SK-N-SH treated with all-trans-retinoic acid at 6 μM for 48 hours (cell line): ENCODE measurements around the gene MMAB.

ENCODE experiments used
- ATAC-seq: fragments of 200-7000 bp; cut with Tn5 transposase; 3 replicates; pipeline ENCODE4 v1.9.1; 2020; ENCODE audit warnings: mild to moderate bottlenecking, moderate library complexity
- ARNTL ChIP-seq: fragments of 450-650 bp; formaldehyde crosslinking; IDR thresholded peaks from 2 replicates; pipeline ENCODE4 v1.5.0; 2020; ENCODE audit warnings: low read depth, mild to moderate bottlenecking, moderate library complexity, borderline replicate concordance
- BACH2 ChIP-seq: fragments of 250-450 bp; sonication (Bioruptor Pico); IDR thresholded peaks from 2 replicates; pipeline ENCODE4 v1.9.0; 2021; ENCODE audit warnings: mild to moderate bottlenecking, borderline replicate concordance
- CSRNP3 ChIP-seq: fragments of 250-450 bp; sonication (Bioruptor Pico); IDR thresholded peaks from 2 replicates; pipeline ENCODE4 v1.5.1; 2021; ENCODE audit warnings: mild to moderate bottlenecking, moderate library complexity
- ESRRG ChIP-seq: fragments of 250-450 bp; sonication (Bioruptor Pico); IDR thresholded peaks from 2 replicates; pipeline ENCODE4 v1.6.1; 2021; ENCODE audit warnings: mild to moderate bottlenecking
- GLIS3 ChIP-seq: fragments of 250-450 bp; sonication (Bioruptor Pico); IDR thresholded peaks from 2 replicates; pipeline ENCODE4 v1.5.0; 2020; ENCODE audit warnings: mild to moderate bottlenecking, moderate library complexity
- ISL1 ChIP-seq: fragments of 250-450 bp; sonication (Bioruptor Pico); IDR thresholded peaks from 2 replicates; pipeline ENCODE4 v2.1.2; 2022; ENCODE audit warnings: mild to moderate bottlenecking, moderate library complexity
- OSR1 ChIP-seq: fragments of 250-450 bp; sonication (Bioruptor Pico); IDR thresholded peaks from 2 replicates; pipeline ENCODE4 v1.8.0; 2022; ENCODE audit warnings: moderate library complexity, mild to moderate bottlenecking, inconsistent platforms
- PATZ1 ChIP-seq: fragments of 250-450 bp; sonication (Bioruptor Pico); IDR thresholded peaks from 2 replicates; pipeline ENCODE4 v1.8.0; 2020; ENCODE audit warnings: mild to moderate bottlenecking, moderate library complexity, borderline replicate concordance
- POU6F1 ChIP-seq: fragments of 250-450 bp; sonication (Bioruptor Pico); IDR thresholded peaks from 2 replicates; pipeline ENCODE4 v1.8.0; 2021; ENCODE audit warnings: low read depth, mild to moderate bottlenecking, moderate library complexity, borderline replicate concordance
- PPARA ChIP-seq: fragments of 250-450 bp; sonication (Bioruptor Pico); IDR thresholded peaks from 2 replicates; pipeline ENCODE4 v1.5.0; 2020; ENCODE audit warnings: mild to moderate bottlenecking, borderline replicate concordance
- RARB ChIP-seq: fragments of 250-450 bp; sonication (Bioruptor Pico); IDR thresholded peaks from 2 replicates; pipeline ENCODE4 v1.8.0; 2021; ENCODE audit warnings: mild to moderate bottlenecking, moderate library complexity
- SNAI2 ChIP-seq: fragments of 250-450 bp; sonication (Bioruptor Pico); IDR thresholded peaks from 2 replicates; pipeline ENCODE4 v1.5.0; 2020; ENCODE audit warnings: mild to moderate bottlenecking, moderate library complexity
- TCF4 ChIP-seq: fragments of 250-450 bp; sonication (Bioruptor Pico); IDR thresholded peaks from 2 replicates; pipeline ENCODE4 v1.8.0; 2021; ENCODE audit warnings: mild to moderate bottlenecking, moderate library complexity, borderline replicate concordance
- TOX ChIP-seq: fragments of 250-450 bp; sonication (Bioruptor Pico); IDR thresholded peaks from 2 replicates; pipeline ENCODE4 v1.8.0; 2021; ENCODE audit warnings: mild to moderate bottlenecking, moderate library complexity, borderline replicate concordance
- TSHZ2 ChIP-seq: fragments of 250-450 bp; sonication (Bioruptor Pico); IDR thresholded peaks from 2 replicates; pipeline ENCODE4 v1.5.0; 2020; ENCODE audit warnings: mild to moderate bottlenecking, moderate library complexity
- ZC3H10 ChIP-seq: fragments of 250-450 bp; sonication (Bioruptor Pico); IDR thresholded peaks from 2 replicates; pipeline ENCODE4 v1.5.1; 2021; ENCODE audit warnings: mild to moderate bottlenecking, moderate library complexity
- ZFP30 ChIP-seq: fragments of 450-650 bp; formaldehyde crosslinking; IDR thresholded peaks from 2 replicates; pipeline ENCODE4 v1.5.0; 2022; ENCODE audit warnings: mild to moderate bottlenecking, moderate library complexity
- ZNF565 ChIP-seq: fragments of 450-650 bp; formaldehyde crosslinking; conservative IDR thresholded peaks from 2 replicates; pipeline ENCODE4 v1.5.0; 2020; ENCODE audit warnings: low read depth, mild to moderate bottlenecking, moderate library complexity
- ZNF70 ChIP-seq: fragments of 450-650 bp; formaldehyde crosslinking; IDR thresholded peaks from 2 replicates; pipeline ENCODE4 v1.5.0; 2020; ENCODE audit warnings: mild to moderate bottlenecking, moderate library complexity
- ZNF8 ChIP-seq: fragments of 450-650 bp; formaldehyde crosslinking; IDR thresholded peaks from 2 replicates; pipeline ENCODE4 v1.5.0; 2020; ENCODE audit warnings: mild to moderate bottlenecking, moderate library complexity

MMAB gene

GRCh38 chr12:109591041-109591440 is 17.7 kb upstream of the MMAB start:
- ATAC-seq = peak; percentile 15; the same call in 1 of the 3 replicates
- no peak for TF ChIP-seq ZNF8 (CRISPR knock-in tag)
- no peak for TF ChIP-seq OSR1 (CRISPR knock-in tag)
- TF ChIP-seq POU6F1 = no peak
- no peak for TF ChIP-seq ZNF70 (CRISPR knock-in tag)
- TF ChIP-seq, all 23 proteins: peak for 0

GRCh38 chr12:109590566-109590965 is 17.3 kb upstream of the MMAB start:
- no peak for ATAC-seq
- TF ChIP-seq TSHZ2 (CRISPR knock-in tag) = no peak
- TF ChIP-seq ZNF8 (CRISPR knock-in tag) = no peak
- no peak for TF ChIP-seq PATZ1 (CRISPR knock-in tag)
- no peak for TF ChIP-seq CSRNP3 (CRISPR knock-in tag)
- TF ChIP-seq ZC3H10 (CRISPR knock-in tag) = no peak
- no peak for TF ChIP-seq ISL1 (CRISPR knock-in tag)
- no peak for TF ChIP-seq ZFP30 (CRISPR knock-in tag)
- TF ChIP-seq BACH2 (CRISPR knock-in tag) = no peak
- no peak for TF ChIP-seq ZNF565 (CRISPR knock-in tag)
- no peak for TF ChIP-seq ARNTL (CRISPR knock-in tag)
- TF ChIP-seq PPARA (CRISPR knock-in tag) = no peak
- no peak for TF ChIP-seq RARB (CRISPR knock-in tag)
- TF ChIP-seq SNAI2 (CRISPR knock-in tag) = no peak
- TF ChIP-seq TCF4 (CRISPR knock-in tag) = no peak
- TF ChIP-seq GLIS3 (CRISPR knock-in tag) = no peak
- TF ChIP-seq ESRRG (CRISPR knock-in tag) = no peak

- no peak for ATAC-seq
- no peak for TF ChIP-seq BACH2 (CRISPR knock-in tag)
- TF ChIP-seq CSRNP3 (CRISPR knock-in tag) = no peak
- TF ChIP-seq ISL1 (CRISPR knock-in tag) = no peak
- no peak for TF ChIP-seq ZNF70 (CRISPR knock-in tag)
- no peak for TF ChIP-seq ZNF8 (CRISPR knock-in tag)
- TF ChIP-seq PATZ1 (CRISPR knock-in tag) = no peak
- no peak for TF ChIP-seq PPARA (CRISPR knock-in tag)
- TF ChIP-seq TOX (CRISPR knock-in tag) = no peak
- TF ChIP-seq TSHZ2 (CRISPR knock-in tag) = no peak
- TF ChIP-seq TCF4 (CRISPR knock-in tag) = no peak
- TF ChIP-seq ZC3H10 (CRISPR knock-in tag) = no peak
- TF ChIP-seq ARNTL (CRISPR knock-in tag) = no peak
- no peak for TF ChIP-seq ZNF565 (CRISPR knock-in tag)
- TF ChIP-seq OSR1 (CRISPR knock-in tag) = no peak
Measured at GRCh38 chr12:109589691-109590245, 16.5 kb upstream of the MMAB start.
